RWPE1 (cell line): ENCODE results near the gene APC2.
A peak's percentile ranks its signal among the peaks of the same experiment; 100 is the strongest.
"Not testable (repeated sequence)": the region's sequence is repeated elsewhere in the genome, so short reads cannot be mapped to it uniquely, and the experiment has no call there.

Experiments
- CTCF ChIA-PET: fragments of 350-600 bp; sonication (Branson Sonifier 250); formaldehyde crosslinking; extraction: SDS; loops from one replicate; lab custom pipeline; 2021; lab: Yijun Ruan, JAX
- POLR2A ChIA-PET: fragments of 400-600 bp; formaldehyde crosslinking; extraction: SDS; loops from one replicate; lab custom pipeline; 2020; ENCODE audit warnings: antibody characterized with exemption; ENCODE audit not compliant: low non-redundant PET; lab: Yijun Ruan, JAX
- DNase-seq: peaks from one replicate; pipeline ENCODE4 v3.0.0; 2012; ENCODE audit warnings: low spot score
- H3K27ac ChIP-seq: fragments of 450-650 bp; 2 replicates; pipeline ENCODE4 v1.5.1; 2017
- TF ChIP-seq, protein P1 (sequence below): fragments of 450-650 bp; conservative IDR thresholded peaks from 2 replicates; pipeline ENCODE4 v1.5.1; 2017; ENCODE audit warnings: low read depth, mild to moderate bottlenecking

The APC2 gene

DNA sequence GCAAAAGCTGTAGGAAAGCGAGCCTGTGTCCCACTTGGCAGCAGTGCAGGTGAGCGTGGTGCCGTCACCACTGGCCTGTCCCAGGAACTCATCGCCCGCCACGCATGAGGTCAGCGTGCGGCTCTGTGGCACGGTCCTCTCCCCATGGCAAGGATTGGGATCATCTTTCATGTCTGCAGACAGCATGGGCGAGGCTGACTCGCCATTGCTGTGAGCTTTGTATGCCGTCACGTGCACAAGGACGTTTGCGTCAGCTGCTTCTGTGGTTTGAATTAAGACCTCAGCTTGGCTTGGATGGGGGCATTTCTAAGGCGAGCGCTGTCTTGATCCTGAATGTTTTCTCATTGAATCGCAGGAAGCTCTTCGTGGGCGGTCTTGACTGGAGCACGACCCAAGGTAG, 32.8 kb upstream of the APC2 start:
- no peak for DNase-seq
- POLR2A ChIA-PET = no interaction called here
- H3K27ac ChIP-seq = peak overlapping the region; percentile 96
- TF ChIP-seq, protein P1, sequence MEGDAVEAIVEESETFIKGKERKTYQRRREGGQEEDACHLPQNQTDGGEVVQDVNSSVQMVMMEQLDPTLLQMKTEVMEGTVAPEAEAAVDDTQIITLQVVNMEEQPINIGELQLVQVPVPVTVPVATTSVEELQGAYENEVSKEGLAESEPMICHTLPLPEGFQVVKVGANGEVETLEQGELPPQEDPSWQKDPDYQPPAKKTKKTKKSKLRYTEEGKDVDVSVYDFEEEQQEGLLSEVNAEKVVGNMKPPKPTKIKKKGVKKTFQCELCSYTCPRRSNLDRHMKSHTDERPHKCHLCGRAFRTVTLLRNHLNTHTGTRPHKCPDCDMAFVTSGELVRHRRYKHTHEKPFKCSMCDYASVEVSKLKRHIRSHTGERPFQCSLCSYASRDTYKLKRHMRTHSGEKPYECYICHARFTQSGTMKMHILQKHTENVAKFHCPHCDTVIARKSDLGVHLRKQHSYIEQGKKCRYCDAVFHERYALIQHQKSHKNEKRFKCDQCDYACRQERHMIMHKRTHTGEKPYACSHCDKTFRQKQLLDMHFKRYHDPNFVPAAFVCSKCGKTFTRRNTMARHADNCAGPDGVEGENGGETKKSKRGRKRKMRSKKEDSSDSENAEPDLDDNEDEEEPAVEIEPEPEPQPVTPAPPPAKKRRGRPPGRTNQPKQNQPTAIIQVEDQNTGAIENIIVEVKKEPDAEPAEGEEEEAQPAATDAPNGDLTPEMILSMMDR = no peak
- CTCF ChIA-PET = no interaction called here

DNA sequence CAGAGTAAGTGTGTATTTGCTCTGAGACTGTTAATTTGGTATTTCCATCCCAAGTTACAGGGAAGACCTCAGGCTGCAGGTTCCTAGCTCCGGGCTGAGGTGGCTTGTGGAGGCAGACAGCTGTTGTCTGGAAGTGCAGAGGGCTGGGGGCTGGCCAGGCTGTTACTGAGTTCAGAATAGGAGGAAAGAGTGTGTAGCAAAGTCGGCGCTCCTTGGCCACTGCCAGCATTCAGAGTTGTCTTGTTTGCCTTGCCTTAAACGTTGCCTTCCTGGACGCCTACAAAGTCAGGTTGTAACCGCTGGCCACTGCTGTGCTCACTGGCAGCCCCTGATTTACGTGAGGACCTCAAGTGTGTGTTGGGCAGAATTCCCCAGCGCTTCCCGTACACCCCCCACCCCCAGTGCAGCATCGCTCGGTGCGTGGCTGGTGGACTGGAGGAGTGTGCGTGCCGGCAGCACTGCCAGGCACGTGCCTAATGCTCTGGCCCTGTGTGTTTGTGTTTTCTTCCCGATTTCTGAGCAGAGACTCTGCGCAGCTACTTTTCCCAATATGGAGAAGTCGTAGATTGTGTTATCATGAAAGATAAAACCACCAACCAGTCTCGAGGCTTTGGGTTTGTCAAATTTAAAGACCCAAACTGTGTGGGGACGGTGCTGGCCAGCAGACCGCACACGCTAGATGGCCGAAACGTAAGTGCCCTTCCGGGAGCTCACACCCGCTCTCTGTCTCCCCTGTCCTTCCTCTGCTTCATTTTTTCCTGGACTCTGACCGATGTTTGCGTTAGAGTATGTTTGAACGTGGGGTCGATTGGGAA, 32.0 kb upstream of the APC2 start:
- H3K27ac ChIP-seq = peak overlapping the region; percentile 96
- CTCF ChIA-PET = no interaction called here
- TF ChIP-seq, protein P1 = no peak
- DNase-seq = no peak
- POLR2A ChIA-PET = interaction anchor here (0.6 kb wide), 1 partner anchor 734 kb away, joined by 17 read pairs; no protein-coding TSS in a partner anchor

DNA sequence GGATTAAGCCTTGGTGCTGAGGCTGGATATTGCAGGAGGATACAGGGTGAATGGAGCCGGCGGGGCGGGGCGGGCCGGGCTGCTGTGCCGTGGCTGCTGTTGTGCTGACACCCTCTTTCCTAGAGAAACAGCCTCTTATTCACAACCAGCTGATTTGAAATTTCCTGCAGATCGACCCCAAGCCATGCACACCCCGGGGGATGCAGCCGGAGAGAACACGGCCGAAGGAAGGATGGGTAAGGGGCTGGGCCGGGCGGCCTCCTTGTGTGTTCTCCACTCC, 31.5 kb upstream of the APC2 start:
- ChIA-PET CTCF (no interaction called here), POLR2A (interaction anchor here (0.6 kb wide), 2 partner anchors 12 to 735 kb away, joined by 6 to 17 read pairs; no protein-coding TSS in a partner anchor)
- TF ChIP-seq, protein P1 = no peak
- peak overlapping the region; percentile 15; the same call in 1 of the 2 replicates for H3K27ac ChIP-seq
- DNase-seq = no peak

DNA sequence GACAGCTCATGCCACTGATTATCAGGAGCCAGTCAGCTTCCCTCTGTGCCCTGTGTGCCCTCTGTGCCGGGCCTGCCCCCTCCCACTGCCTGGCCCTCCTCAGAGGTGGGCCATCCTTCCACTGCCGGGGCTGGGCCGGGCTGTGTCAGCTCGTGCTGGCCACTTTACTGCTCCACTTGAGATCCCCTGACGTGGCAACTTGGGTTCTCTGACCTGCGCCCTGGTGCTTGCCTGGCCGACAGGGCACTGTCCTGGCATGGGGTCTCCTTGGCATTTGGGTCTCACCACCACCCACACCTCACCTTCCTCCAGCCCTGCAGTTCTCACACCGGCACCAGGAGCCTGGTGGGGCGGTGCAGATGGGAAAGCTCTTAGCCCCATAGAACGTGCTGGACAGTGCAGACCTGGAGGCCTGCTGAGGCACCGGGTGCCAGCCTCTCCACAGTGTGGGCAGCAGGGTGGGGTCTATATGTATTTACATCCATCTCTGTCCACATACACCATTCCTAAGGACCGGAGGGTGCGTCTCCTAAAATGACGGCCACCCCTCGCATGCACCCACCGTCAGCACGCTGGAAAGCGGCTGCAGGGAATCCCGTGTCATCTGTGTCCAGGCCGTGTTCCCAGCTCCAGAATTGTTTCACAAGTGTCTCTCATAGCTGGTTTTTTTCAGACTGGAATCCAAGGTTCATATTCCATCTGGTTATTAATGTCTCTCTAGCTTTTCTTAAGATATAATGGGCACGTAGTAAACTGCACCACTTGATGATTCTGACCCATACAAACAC, 30.8 kb upstream of the APC2 start:
- TF ChIP-seq, protein P1 = no peak
- DNase-seq = no peak
- CTCF ChIA-PET = no interaction called here
- POLR2A ChIA-PET = interaction anchor here (0.6 kb wide), 2 partner anchors 12 to 735 kb away, joined by 6 to 17 read pairs; no protein-coding TSS in a partner anchor
- peak overlapping the region; percentile 15; the same call in 1 of the 2 replicates for H3K27ac ChIP-seq

DNA sequence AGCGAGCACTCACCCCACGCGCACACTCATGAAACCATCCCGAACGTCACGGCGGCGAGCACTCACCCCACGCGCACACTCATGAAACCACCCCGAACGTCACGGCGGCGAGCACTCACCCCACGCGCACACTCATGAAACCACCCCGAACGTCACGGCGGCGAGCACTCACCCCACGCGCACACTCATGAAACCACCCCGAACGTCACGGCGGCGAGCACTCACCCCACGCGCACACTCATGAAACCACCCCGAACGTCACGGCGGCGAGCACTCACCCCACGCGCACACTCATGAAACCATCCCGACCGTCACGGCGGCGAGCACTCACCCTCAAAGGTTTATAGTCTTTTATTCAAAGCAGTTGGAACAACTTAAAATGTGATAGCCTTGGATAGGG, 29.8 kb upstream of the APC2 start:
- H3K27ac ChIP-seq, POLR2A ChIA-PET, DNase-seq: not testable (repeated sequence)
- CTCF ChIA-PET = interaction anchor here (0.6 to 1.1 kb wide), 3 partner anchors 17 to 136 kb away, joined by 3 to 4 read pairs (median 3); no protein-coding TSS in a partner anchor

DNA sequence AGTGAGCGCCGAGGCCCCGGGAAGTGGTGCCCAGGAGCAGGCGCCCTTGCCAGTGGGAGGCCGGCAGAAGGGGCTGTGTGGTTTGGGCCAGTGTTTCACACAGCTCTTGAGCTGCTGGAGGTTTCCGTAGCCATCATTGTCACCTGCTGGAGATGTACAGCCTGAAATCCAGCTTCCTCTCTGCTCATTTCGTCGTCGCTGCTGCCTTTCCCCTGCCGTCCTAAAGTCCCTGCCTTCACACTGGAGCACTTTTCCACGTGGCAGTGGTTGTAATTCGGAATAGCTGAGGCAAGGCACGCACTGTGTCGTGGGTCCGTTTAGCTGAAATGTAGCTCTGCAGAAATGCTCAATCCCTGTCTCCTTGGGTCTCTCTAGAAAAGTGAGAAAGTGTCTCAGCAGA, 29.3 kb upstream of the APC2 start:
- ChIA-PET CTCF (interaction anchor here (0.6 to 1.1 kb wide), 3 partner anchors 17 to 137 kb away, joined by 3 to 4 read pairs (median 3); no protein-coding TSS in a partner anchor), POLR2A (no interaction called here)
- DNase-seq = no peak
- TF ChIP-seq, protein P1 = no peak
- H3K27ac ChIP-seq = peak overlapping the region; percentile 72
